ENCODE results near the gene SAP30BP. TPM values are rescaled to one million over a fixed set of nuclear protein-coding genes. Genes with fewer than 3 reads are reported as not detected.

Gene SAP30BP
- total RNA-seq, 1 experiment from 2014 or later = 89.7 TPM

- Histone ChIP-seq H4K20me1 (ENCODE audit: control insufficient read depth, insufficient read depth, insufficient read length) (no peaks in the 10 kb centered on the region), H3K9me3 (ENCODE audit: control insufficient read depth, low read depth, low read length) (no peaks in the 10 kb centered on the region), H3K18ac (ENCODE audit: insufficient read length, low read depth, low read length) (no peak overlapping the region), H3T11ph (ENCODE audit: low read length) (no peak overlapping the region), H3K23me2 (ENCODE audit: insufficient read length, low read depth, low read length, poor library complexity, severe bottlenecking) (no peaks in the 10 kb centered on the region), H3K23ac (ENCODE audit: insufficient read length, low read depth, low read length) (no peak overlapping the region), H3K9ac (ENCODE audit: extremely low read depth, insufficient read length, low read length) (no peak overlapping the region), H3K79me2 (ENCODE audit: insufficient read depth, low read length) (no peaks in the 10 kb centered on the region), H2AFZ (ENCODE audit: low read length) (no peak overlapping the region), H3K4me2 (ENCODE audit: insufficient read depth, insufficient read length, low read length) (no peak overlapping the region), H2AK5ac (ENCODE audit: insufficient read length, low read length) (no peak overlapping the region), H3K4me1 (ENCODE audit: insufficient read depth, low read length) (no peaks in the 10 kb centered on the region), H3K56ac (ENCODE audit: insufficient read length, low read depth, low read length) (no peak overlapping the region), H3K14ac (ENCODE audit: insufficient read depth, low read length) (no peak overlapping the region), H3K27me3 (ENCODE audit: insufficient read depth, low read length) (no peaks in the 10 kb centered on the region), H2BK12ac (ENCODE audit: insufficient read length, low read depth, low read length) (no peak overlapping the region), H2BK5ac (ENCODE audit: insufficient read length, low read length) (no peak overlapping the region), H2BK20ac (ENCODE audit: low read depth, low read length, poor library complexity, severe bottlenecking) (no peak overlapping the region), H3K27ac (ENCODE audit: insufficient read length, low read depth, low read length) (no peak overlapping the region), H3K79me1 (ENCODE audit: insufficient read depth, low read depth, low read length, poor library complexity, severe bottlenecking) (no peaks in the 10 kb centered on the region), H4K91ac (ENCODE audit: insufficient read length, low read depth, low read length) (no peak overlapping the region), H2BK15ac (ENCODE audit: low read depth, low read length) (no peak overlapping the region), H4K8ac (replicated peaks; ENCODE audit: insufficient read length, low read depth, low read length) (no peak overlapping the region), H4K5ac (ENCODE audit: insufficient read length, low read depth, low read length) (no peak overlapping the region), H2BK120ac (ENCODE audit: low read depth, low read length, poor library complexity, severe bottlenecking) (no peak overlapping the region), H3K4ac (ENCODE audit: low read depth, low read length) (no peak overlapping the region)
- TF ChIP-seq CTCF (conservative IDR thresholded peaks at IDR 0.05) = no peak
- Mint-ChIP-seq H3K4me3 (no peak overlapping the region), H3K27ac (no peak overlapping the region), H3K9me3 (no peaks in the 10 kb centered on the region), H3K27me3 (ENCODE audit: low read depth) (no peaks in the 10 kb centered on the region), H3K4me1 (peaks cover 10 to 16% of the 10 kb centered on the region in 2 experiments; a peak in 3 of 4 replicates), H3K36me3 (ENCODE audit: insufficient read depth in 1 of 3, low read depth in 3 of 3) (peaks cover 13 to 43% (median 42%) of the 10 kb centered on the region in 3 experiments; a peak in 6 of 7 replicates)
- DNase-seq = no peak
- WGBS (ENCODE audit: extremely low coverage, insufficient read length, low lambda C conversion rate) = no CpG with 5 or more reads among the region's 6 CpGs
These were observed 17.5 kb upstream of the SAP30BP start for GRCh38 chr17:75649687-75650086.

Measured in H9 (cell line).